Measurements from ENCODE around the gene COPS4. TPM values are rescaled to one million over a fixed set of nuclear protein-coding genes. Genes with fewer than 3 reads are reported as not detected.
A peak's percentile ranks its signal among the peaks of the same experiment; 100 is the strongest.
"Not testable (repeated sequence)": the region's sequence is repeated elsewhere in the genome, so short reads cannot be mapped to it uniquely, and the experiment has no call there.

Gene COPS4
- total and polyA plus RNA-seq, 4 donors = 31.7 to 35.7 (median 35.2) TPM

GRCh38 chr4:83003044-83003791 is 31.8 kb upstream of the COPS4 start:
- H3K27me3 ChIP-seq (ENCODE audit: control insufficient read depth in 1 of 2, insufficient read depth in 2 of 2, low read length in 1 of 2); H3K4me3 ChIP-seq (ENCODE audit: low read length in 2 of 2); H3K36me3 ChIP-seq (ENCODE audit: control insufficient read depth in 1 of 2, insufficient read depth in 2 of 2, low read length in 1 of 2); H3K4me1 ChIP-seq (ENCODE audit: control insufficient read depth in 1 of 2, insufficient read depth in 2 of 2, low read length in 2 of 2); ATAC-seq (ENCODE audit: low FRiP score); DNase-seq; intact Hi-C loops (cut with DNase I); H3K9me3 ChIP-seq (ENCODE audit: control insufficient read depth, low read length); H3K27ac ChIP-seq (ENCODE audit: low read depth in 1 of 2, low read length in 2 of 2): not testable (repeated sequence)
- 90 to 92% methylated on average over 14 of the region's 14 CpGs for WGBS, 2 donors

- H3K27me3 ChIP-seq (ENCODE audit: control insufficient read depth in 1 of 2, insufficient read depth in 2 of 2, low read length in 1 of 2) = no peaks in the 10 kb centered on the region
- WGBS, 2 donors = 62 to 63% methylated on average over 3 of the region's 3 CpGs
- DNase-seq (no peak), ATAC-seq (ENCODE audit: low FRiP score) (no peak)
- no peak overlapping the region for H3K27ac ChIP-seq (ENCODE audit: low read depth in 1 of 2, low read length in 2 of 2)
- no peaks in the 10 kb centered on the region for H3K36me3 ChIP-seq (ENCODE audit: control insufficient read depth in 1 of 2, insufficient read depth in 2 of 2, low read length in 1 of 2)
- intact Hi-C loops (cut with DNase I) = no loop called here
- H3K9me3 ChIP-seq (ENCODE audit: control insufficient read depth, low read length) = no peaks in the 10 kb centered on the region
- H3K4me1 ChIP-seq (ENCODE audit: control insufficient read depth in 1 of 2, insufficient read depth in 2 of 2, low read length in 2 of 2) = no peaks in the 10 kb centered on the region
- peak overlapping the region in 1 of 2 donors; percentile 68 for H3K4me3 ChIP-seq (ENCODE audit: low read length in 2 of 2)
These were observed 25.5 kb upstream of the COPS4 start for GRCh38 chr4:83009529-83009928.

- Histone ChIP-seq H3K36me3 (ENCODE audit: control insufficient read depth in 1 of 2, insufficient read depth in 2 of 2, low read length in 1 of 2) (no peaks in the 10 kb centered on the region), H3K4me1 (ENCODE audit: control insufficient read depth in 1 of 2, insufficient read depth in 2 of 2, low read length in 2 of 2) (no peaks in the 10 kb centered on the region), H3K27ac (ENCODE audit: low read depth in 1 of 2, low read length in 2 of 2) (peak overlapping the region; percentile 1 to 94), H3K4me3 (ENCODE audit: low read length in 2 of 2) (peak overlapping the region; percentile 68 to 100), H3K9me3 (ENCODE audit: control insufficient read depth, low read length) (no peaks in the 10 kb centered on the region), H3K27me3 (ENCODE audit: control insufficient read depth in 1 of 2, insufficient read depth in 2 of 2, low read length in 1 of 2) (no peaks in the 10 kb centered on the region)
- intact Hi-C loops (cut with DNase I) = loop anchor here (5.0 to 10.0 kb wide), 5 partner anchors 108 to 725 kb away; partner anchors contain the start of genes HNRNPD (in 2 of the 2), SEC31A (in 1 of the 2) and THAP9 (in 1 of the 2)
- WGBS, 2 donors = 0% methylated on average over 14 of the region's 14 CpGs
- ATAC-seq (ENCODE audit: low FRiP score) (no peak), DNase-seq (no peak)
These were observed 24.9 kb upstream of the COPS4 start for GRCh38 chr4:83010111-83010521.

- ATAC-seq (ENCODE audit: low FRiP score) = peak; percentile 79
- H3K4me3 ChIP-seq (ENCODE audit: low read length in 2 of 2) = peak within 1 kb of the TSS; percentile 68 to 100
- H3K9me3 ChIP-seq (ENCODE audit: control insufficient read depth, low read length) = no peaks in the 10 kb centered on the region
- intact Hi-C loops (cut with DNase I) = loop anchor here (5.0 to 10.0 kb wide), 5 partner anchors 108 to 726 kb away; partner anchors contain the start of genes HNRNPD (in 2 of the 2), SEC31A (in 1 of the 2) and THAP9 (in 1 of the 2)
- no peaks in the 10 kb centered on the region for H3K36me3 ChIP-seq (ENCODE audit: control insufficient read depth in 1 of 2, insufficient read depth in 2 of 2, low read length in 1 of 2)
- WGBS, 2 donors = 0 to 1% methylated on average over 54 of the region's 54 CpGs
- no peaks in the 10 kb centered on the region for H3K27me3 ChIP-seq (ENCODE audit: control insufficient read depth in 1 of 2, insufficient read depth in 2 of 2, low read length in 1 of 2)
- H3K27ac ChIP-seq (ENCODE audit: low read depth in 1 of 2, low read length in 2 of 2) = peak within 1 kb of the TSS; percentile 1 to 94
- no peaks in the 10 kb centered on the region for H3K4me1 ChIP-seq (ENCODE audit: control insufficient read depth in 1 of 2, insufficient read depth in 2 of 2, low read length in 2 of 2)
- DNase-seq = peak; percentile 90 to 94
These were observed 24.3 kb upstream of the COPS4 start, which contains the start of gene LIN54 for GRCh38 chr4:83010522-83011318. Gene LIN54, minus strand, starts transcription at chr4:83010823. Its CDS starts 25,979 bp downstream, at chr4:82984844.

GRCh38 chr4:83011689-83012199 is 23.2 kb upstream of the COPS4 start:
- H3K4me1 ChIP-seq (ENCODE audit: control insufficient read depth in 1 of 2, insufficient read depth in 2 of 2, low read length in 2 of 2) = no peaks in the 10 kb centered on the region
- 3 to 4% methylated on average over 5 of the region's 5 CpGs for WGBS, 2 donors

GRCh38 chr4:83012200-83012686 is 22.7 kb upstream of the COPS4 start:
- Histone ChIP-seq H3K36me3 (ENCODE audit: control insufficient read depth in 1 of 2, insufficient read depth in 2 of 2, low read length in 1 of 2) (no peaks in the 10 kb centered on the region), H3K27ac (ENCODE audit: low read depth in 1 of 2, low read length in 2 of 2) (peak overlapping the region; percentile 15 to 46), H3K27me3 (ENCODE audit: control insufficient read depth in 1 of 2, insufficient read depth in 2 of 2, low read length in 1 of 2) (no peaks in the 10 kb centered on the region), H3K4me1 (ENCODE audit: control insufficient read depth in 1 of 2, insufficient read depth in 2 of 2, low read length in 2 of 2) (no peaks in the 10 kb centered on the region), H3K4me3 (ENCODE audit: low read length in 2 of 2) (peak overlapping the region; percentile 44 to 70), H3K9me3 (ENCODE audit: control insufficient read depth, low read length) (no peaks in the 10 kb centered on the region)
- WGBS, 2 donors = 0 to 1% methylated on average over 32 to 43 of the region's 43 CpGs
- intact Hi-C loops (cut with DNase I) = loop anchor here (2.0 to 10.0 kb wide), 6 partner anchors 23 to 727 kb away; partner anchors contain the start of genes HNRNPD (in 2 of the 2), COPS4 (in 1 of the 2), SEC31A (in 1 of the 2) and THAP9 (in 1 of the 2)
- ATAC-seq (ENCODE audit: low FRiP score) (peak; percentile 2), DNase-seq (peak; percentile 63 to 81)

More at GRCh38 chr4:83011689-83012199, 23.2 kb upstream of the COPS4 start:
- H3K36me3 ChIP-seq (ENCODE audit: control insufficient read depth in 1 of 2, insufficient read depth in 2 of 2, low read length in 1 of 2) = no peaks in the 10 kb centered on the region
- no peak for DNase-seq
- H3K27me3 ChIP-seq (ENCODE audit: control insufficient read depth in 1 of 2, insufficient read depth in 2 of 2, low read length in 1 of 2) = no peaks in the 10 kb centered on the region
- peak overlapping the region in 1 of 2 donors; percentile 15 for H3K27ac ChIP-seq (ENCODE audit: low read depth in 1 of 2, low read length in 2 of 2)
- ATAC-seq (ENCODE audit: low FRiP score) = no peak
- H3K4me3 ChIP-seq (ENCODE audit: low read length in 2 of 2) = peak overlapping the region in 1 of 2 donors; percentile 70
- no peaks in the 10 kb centered on the region for H3K9me3 ChIP-seq (ENCODE audit: control insufficient read depth, low read length)
- intact Hi-C loops (cut with DNase I) = loop anchor here (2.0 to 10.0 kb wide), 6 partner anchors 23 to 727 kb away; partner anchors contain the start of genes HNRNPD (in 2 of the 2), COPS4 (in 1 of the 2), SEC31A (in 1 of the 2) and THAP9 (in 1 of the 2)

- WGBS, 2 donors = 0% methylated on average over 46 to 73 of the region's 73 CpGs
- H3K27me3 ChIP-seq (ENCODE audit: control insufficient read depth in 1 of 2, insufficient read depth in 2 of 2, low read length in 1 of 2) = no peaks in the 10 kb centered on the region
- H3K4me3 ChIP-seq (ENCODE audit: low read length in 2 of 2) = peak overlapping the region; percentile 82 to 99
- no peaks in the 10 kb centered on the region for H3K36me3 ChIP-seq (ENCODE audit: control insufficient read depth in 1 of 2, insufficient read depth in 2 of 2, low read length in 1 of 2)
- peak; percentile 99 for ATAC-seq (ENCODE audit: low FRiP score)
- H3K4me1 ChIP-seq (ENCODE audit: control insufficient read depth in 1 of 2, insufficient read depth in 2 of 2, low read length in 2 of 2) = no peaks in the 10 kb centered on the region
- peak overlapping the region; percentile 46 to 89 for H3K27ac ChIP-seq (ENCODE audit: low read depth in 1 of 2, low read length in 2 of 2)
- peak; percentile 98 to 99 for DNase-seq
- no peaks in the 10 kb centered on the region for H3K9me3 ChIP-seq (ENCODE audit: control insufficient read depth, low read length)
- intact Hi-C loops (cut with DNase I) = loop anchor here (1.0 to 10.0 kb wide), 7 partner anchors 21 to 728 kb away; partner anchors contain the start of genes HNRNPD (in 2 of the 2), COPS4 (in 1 of the 2), SEC31A (in 1 of the 2) and THAP9 (in 1 of the 2)
These were observed 22.1 kb upstream of the COPS4 start for GRCh38 chr4:83012687-83013419.

All from aorta (tissue), 5 donors.